ENCODE results near the gene ROR1.

DNA sequence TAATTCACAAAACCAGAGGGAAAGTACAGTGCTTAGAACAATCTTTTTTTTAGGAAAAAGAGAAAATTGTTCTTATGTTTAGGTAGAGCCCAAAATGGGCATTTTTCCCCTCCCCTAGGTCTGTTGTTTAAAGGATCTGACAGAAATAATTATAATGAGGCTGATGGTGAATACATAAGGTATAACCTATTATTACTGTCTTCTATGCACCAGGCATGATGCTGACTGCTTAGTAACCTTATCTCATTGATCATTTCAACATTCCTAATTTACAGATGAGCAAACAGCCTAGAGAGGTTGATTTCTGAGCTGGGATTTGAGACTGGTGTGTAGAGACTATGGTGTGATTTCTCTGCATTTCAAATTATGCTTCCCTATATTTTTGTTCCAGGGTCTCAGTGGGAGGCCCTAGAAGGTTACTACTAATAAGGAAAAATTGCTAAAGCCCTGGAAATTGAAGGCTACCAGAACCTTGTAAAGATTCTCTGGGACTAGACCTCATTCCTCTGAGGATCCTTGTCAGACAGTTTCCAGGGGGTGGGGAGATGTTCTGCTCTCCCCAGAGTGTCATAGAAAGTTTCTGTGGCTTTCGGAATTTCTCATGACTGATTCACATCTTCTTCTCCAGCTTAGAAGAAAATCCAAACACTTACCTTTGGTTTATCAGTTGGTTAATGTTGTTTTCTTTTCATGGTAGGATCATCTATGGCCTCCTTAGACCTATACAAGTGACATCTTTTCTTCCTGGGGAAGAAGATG, 44.9 kb downstream of the ROR1 start:
- TF ChIP-seq, protein P1, sequence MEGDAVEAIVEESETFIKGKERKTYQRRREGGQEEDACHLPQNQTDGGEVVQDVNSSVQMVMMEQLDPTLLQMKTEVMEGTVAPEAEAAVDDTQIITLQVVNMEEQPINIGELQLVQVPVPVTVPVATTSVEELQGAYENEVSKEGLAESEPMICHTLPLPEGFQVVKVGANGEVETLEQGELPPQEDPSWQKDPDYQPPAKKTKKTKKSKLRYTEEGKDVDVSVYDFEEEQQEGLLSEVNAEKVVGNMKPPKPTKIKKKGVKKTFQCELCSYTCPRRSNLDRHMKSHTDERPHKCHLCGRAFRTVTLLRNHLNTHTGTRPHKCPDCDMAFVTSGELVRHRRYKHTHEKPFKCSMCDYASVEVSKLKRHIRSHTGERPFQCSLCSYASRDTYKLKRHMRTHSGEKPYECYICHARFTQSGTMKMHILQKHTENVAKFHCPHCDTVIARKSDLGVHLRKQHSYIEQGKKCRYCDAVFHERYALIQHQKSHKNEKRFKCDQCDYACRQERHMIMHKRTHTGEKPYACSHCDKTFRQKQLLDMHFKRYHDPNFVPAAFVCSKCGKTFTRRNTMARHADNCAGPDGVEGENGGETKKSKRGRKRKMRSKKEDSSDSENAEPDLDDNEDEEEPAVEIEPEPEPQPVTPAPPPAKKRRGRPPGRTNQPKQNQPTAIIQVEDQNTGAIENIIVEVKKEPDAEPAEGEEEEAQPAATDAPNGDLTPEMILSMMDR (IDR thresholded peaks at IDR 0.05 in 2 of 3, conservative IDR thresholded peaks at IDR 0.05 in 1 of 3; ENCODE audit: borderline replicate concordance in 1 of 3, insufficient read depth in 1 of 3, low read depth in 2 of 3, low read length in 2 of 3) = no peak
- TF ChIP-seq EZH2phosphoT487 (IDR thresholded peaks at IDR 0.05; ENCODE audit: borderline replicate concordance) = no peak
- no peak for TF ChIP-seq POLR2A (IDR thresholded peaks at IDR 0.05; ENCODE audit: borderline replicate concordance, extremely low read depth, insufficient read depth, insufficient read length)
- no peak for TF ChIP-seq RAD21 (IDR thresholded peaks at IDR 0.05; ENCODE audit: low read depth)
- TF ChIP-seq TCF7L2 (IDR thresholded peaks at IDR 0.05; ENCODE audit: borderline replicate concordance, extremely low read depth, insufficient read depth, insufficient read length) = no peak
- no peak for TF ChIP-seq POLR2AphosphoS5 (IDR thresholded peaks at IDR 0.05; ENCODE audit: low read depth, low read length)
- no peak for TF ChIP-seq YY1 (IDR thresholded peaks at IDR 0.05; ENCODE audit: extremely low read depth, insufficient replicate concordance, low read depth, low read length)
- no peak for TF ChIP-seq FOSL1 (IDR thresholded peaks at IDR 0.05; ENCODE audit: low read depth)
- TF ChIP-seq, protein P2, sequence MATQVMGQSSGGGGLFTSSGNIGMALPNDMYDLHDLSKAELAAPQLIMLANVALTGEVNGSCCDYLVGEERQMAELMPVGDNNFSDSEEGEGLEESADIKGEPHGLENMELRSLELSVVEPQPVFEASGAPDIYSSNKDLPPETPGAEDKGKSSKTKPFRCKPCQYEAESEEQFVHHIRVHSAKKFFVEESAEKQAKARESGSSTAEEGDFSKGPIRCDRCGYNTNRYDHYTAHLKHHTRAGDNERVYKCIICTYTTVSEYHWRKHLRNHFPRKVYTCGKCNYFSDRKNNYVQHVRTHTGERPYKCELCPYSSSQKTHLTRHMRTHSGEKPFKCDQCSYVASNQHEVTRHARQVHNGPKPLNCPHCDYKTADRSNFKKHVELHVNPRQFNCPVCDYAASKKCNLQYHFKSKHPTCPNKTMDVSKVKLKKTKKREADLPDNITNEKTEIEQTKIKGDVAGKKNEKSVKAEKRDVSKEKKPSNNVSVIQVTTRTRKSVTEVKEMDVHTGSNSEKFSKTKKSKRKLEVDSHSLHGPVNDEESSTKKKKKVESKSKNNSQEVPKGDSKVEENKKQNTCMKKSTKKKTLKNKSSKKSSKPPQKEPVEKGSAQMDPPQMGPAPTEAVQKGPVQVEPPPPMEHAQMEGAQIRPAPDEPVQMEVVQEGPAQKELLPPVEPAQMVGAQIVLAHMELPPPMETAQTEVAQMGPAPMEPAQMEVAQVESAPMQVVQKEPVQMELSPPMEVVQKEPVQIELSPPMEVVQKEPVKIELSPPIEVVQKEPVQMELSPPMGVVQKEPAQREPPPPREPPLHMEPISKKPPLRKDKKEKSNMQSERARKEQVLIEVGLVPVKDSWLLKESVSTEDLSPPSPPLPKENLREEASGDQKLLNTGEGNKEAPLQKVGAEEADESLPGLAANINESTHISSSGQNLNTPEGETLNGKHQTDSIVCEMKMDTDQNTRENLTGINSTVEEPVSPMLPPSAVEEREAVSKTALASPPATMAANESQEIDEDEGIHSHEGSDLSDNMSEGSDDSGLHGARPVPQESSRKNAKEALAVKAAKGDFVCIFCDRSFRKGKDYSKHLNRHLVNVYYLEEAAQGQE (IDR thresholded peaks at IDR 0.05; ENCODE audit: low read depth) = no peak
- TF ChIP-seq CEBPB (IDR thresholded peaks at IDR 0.05; ENCODE audit: low read depth) = no peak
- TF ChIP-seq EGR1 (IDR thresholded peaks at IDR 0.05; ENCODE audit: low read depth) = no peak
- no peak for TF ChIP-seq EZH2 (IDR thresholded peaks at IDR 0.05)

Data from HCT116 (cell line).